GM12878 (cell line): ENCODE data around the gene MYBBP1A. TPM values are rescaled to one million over a fixed set of nuclear protein-coding genes. Genes with fewer than 3 reads are reported as not detected.

ENCODE experiments used
- ATAC-seq: fragments of 200-7000 bp; cut with Tn5 transposase; 3 replicates; pipeline ENCODE4 v1.9.1; 2020; ENCODE audit warnings: mild to moderate bottlenecking, moderate library complexity
- BruUV-seq: library from RNA; stranded (reverse); fragments of 400-500 nt; replicated peaks from 2 replicates; lab custom pipeline; 2021; lab: Mats Ljungman, UMichigan
- CTCF ChIA-PET: fragments of 300-600 bp; sonication (Branson Sonifier 250); formaldehyde crosslinking; extraction: SDS; loops from one replicate; lab custom pipeline; 2021; ENCODE audit warnings: inconsistent platforms; lab: Yijun Ruan, JAX
- POLR2A ChIA-PET: fragments of 350-600 bp; formaldehyde crosslinking; extraction: SDS; loops from one replicate; lab custom pipeline; 2021; ENCODE audit warnings: inconsistent platforms; lab: Charles Lee
- RAD21 ChIA-PET: fragments of 300-600 bp; sonication (Branson Sonifier 250); formaldehyde crosslinking; loops from one replicate; lab custom pipeline; 2023; ENCODE audit warnings: antibody characterized with exemption; ENCODE audit not compliant: unreplicated experiment; lab: Charles Lee
- SMC1A ChIA-PET: fragments of 300-600 bp; sonication (Branson Sonifier 250); formaldehyde crosslinking; loops from one replicate; lab custom pipeline; 2023; ENCODE audit not compliant: unreplicated experiment, uncharacterized antibody; lab: Charles Lee
- DNase-seq: peaks from one replicate; pipeline ENCODE4 v3.0.0-alpha.2; 2011; ENCODE audit warnings: low read depth, low spot score
- FAIRE-seq: peaks from 3 replicates; lab custom pipeline; 2011; peaks lifted over from hg19 to GRCh38; lab: Jason Lieb, UNC
- H2AFZ ChIP-seq: 2 replicates; pipeline ENCODE4 v1.6.0; 2011; ENCODE audit warnings: low read depth, low read length, control low read depth; ENCODE audit not compliant: control insufficient read depth
- H3K27ac ChIP-seq: 2 replicates; pipeline ENCODE4 v1.5.1; 2011; ENCODE audit warnings: control low read depth; ENCODE audit not compliant: control insufficient read depth, insufficient read depth
- H3K27me3 ChIP-seq, 2 experiments: replicated peaks in 1 of 2; 2 replicates each; pipeline versions ENCODE4 v1.6.0 to v1.6.1; 2011; ENCODE audit warnings: low read length in 1 of 2; ENCODE audit not compliant: control insufficient read depth in 2 of 2, insufficient read depth in 2 of 2
- H3K36me3 ChIP-seq, 2 experiments: 2 replicates each; pipeline ENCODE4 v1.5.1; 2011; ENCODE audit warnings: low read length in 1 of 2; ENCODE audit not compliant: control insufficient read depth in 2 of 2, insufficient read depth in 2 of 2
- H3K4me1 ChIP-seq: 2 replicates; pipeline ENCODE4 v1.6.1; 2011; ENCODE audit warnings: mild to moderate bottlenecking, low read length, moderate library complexity, mixed read lengths; ENCODE audit not compliant: control insufficient read depth, insufficient read depth
- H3K4me2 ChIP-seq: 2 replicates; pipeline ENCODE4 v1.6.0; 2011; ENCODE audit warnings: control low read depth; ENCODE audit not compliant: control insufficient read depth, insufficient read depth
- H3K4me3 ChIP-seq: fragments of 200-600 bp; sonication (generic); 2 replicates; pipeline ENCODE4 v1.5.1; 2016
- H3K79me2 ChIP-seq: 2 replicates; pipeline ENCODE4 v1.6.0; 2011; ENCODE audit warnings: low read length; ENCODE audit not compliant: control insufficient read depth, insufficient read depth
- H3K9ac ChIP-seq: 2 replicates; pipeline ENCODE4 v1.8.0; 2011; ENCODE audit warnings: low read length, control low read depth, mixed read lengths; ENCODE audit not compliant: control insufficient read depth, insufficient read depth
- H3K9me3 ChIP-seq: replicated peaks from 3 replicates; pipeline ENCODE4 v1.5.1; 2011; ENCODE audit warnings: mild to moderate bottlenecking, low read length; ENCODE audit not compliant: control insufficient read depth, insufficient read depth
- H4K20me1 ChIP-seq: 2 replicates; pipeline ENCODE4 v1.6.0; 2011; ENCODE audit not compliant: control insufficient read depth, insufficient read depth
- CEBPB ChIP-seq, 2 experiments: fragments of 150-350 bp in 1 of 2; IDR thresholded peaks; 2 replicates each; pipeline ENCODE4 v1.6.1; 2012 to 2014; ENCODE audit warnings: low read depth in 2 of 2, low read length in 2 of 2, borderline replicate concordance in 1 of 2, inconsistent platforms in 1 of 2
- CHD4 ChIP-seq: fragments of 200-600 bp; sonication (generic); IDR thresholded peaks from 2 replicates; pipeline ENCODE4 v1.6.1; 2016; ENCODE audit warnings: mild to moderate bottlenecking
- IRF5 ChIP-seq: fragments of 450-650 bp; IDR thresholded peaks from 2 replicates; pipeline ENCODE4 v1.6.1; 2017; ENCODE audit warnings: borderline replicate concordance
- NFYB ChIP-seq: IDR thresholded peaks from 2 replicates; pipeline ENCODE4 v1.6.1; 2011; ENCODE audit warnings: low read depth, mild to moderate bottlenecking, low read length, improper control_type of control experiment, moderate library complexity; ENCODE audit not compliant: insufficient read depth
- REST ChIP-seq: IDR thresholded peaks from 2 replicates; pipeline ENCODE4 v1.6.1; 2012; ENCODE audit warnings: mild to moderate bottlenecking, low read depth, low read length
- WGBS: methylation state at CpG from one replicate; pipeline ENCODE4 v1.1.6; 2016; ENCODE audit warnings: low lambda C conversion rate; ENCODE audit not compliant: insufficient replicate concordance, insufficient coverage; ENCODE audit errors: missing lambda C conversion rate; 5-methylcytosine and 5-hydroxymethylcytosine counted together
- in situ Hi-C: fragments of 300-500 bp; cut with MboI; formaldehyde crosslinking; loops from 9 replicates; pipeline ENCODE4 v1.14.3; 2018; ENCODE audit warnings: mixed read lengths
- intact Hi-C: fragments of 100-400 bp; cut with micrococcal nuclease; formaldehyde crosslinking; loops from one replicate; pipeline ENCODE4 v1.14.2; 2022; ENCODE audit not compliant: unreplicated experiment
- polyA plus RNA-seq, 11 experiments: library from polyadenylated mRNA; depleted of rRNA in 4 of 11; unstranded in 6 of 11; stranded (reverse) in 5 of 11; fragments of >200 nt; fragmentation: Nextera tagmentation in 4 of 11; fragmentation: Illumina TruSeq in 1 of 11; extraction: Ambion mirVana in 4 of 11; extraction: Trizol in 1 of 11; gene quantifications; 1 replicate in 1 of 11; 2 replicates in 10 of 11; pipeline versions ENCODE4 v1.2.1 to v1.2.3, GENCODE V29; 2011 to 2016; ENCODE audit warnings: inconsistent platforms in 2 of 11, missing spikeins in 2 of 11, low read depth in 1 of 11
- total RNA-seq, 4 experiments: library from RNA; depleted of rRNA in 3 of 4; stranded (reverse); fragments of >200 nt in 3 of 4; fragmentation: Illumina TruSeq in 1 of 4; extraction: Trizol in 1 of 4; gene quantifications; 2 replicates each; pipeline versions ENCODE4 v1.2.1 to v1.2.3, GENCODE V29; 2013 to 2021
- TF ChIP-seq, protein P1 (sequence below): fragments of 450-650 bp; IDR thresholded peaks from 2 replicates; pipeline ENCODE4 v1.6.1; 2016; ENCODE audit warnings: mild to moderate bottlenecking, moderate library complexity, borderline replicate concordance

Gene MYBBP1A
- total and polyA plus RNA-seq, 10 of the 15 experiments (the other 5 are each of a cell fraction or from before 2014, with no cell fraction given): 2.5 to 121 (median 71.6) TPM

DNA sequence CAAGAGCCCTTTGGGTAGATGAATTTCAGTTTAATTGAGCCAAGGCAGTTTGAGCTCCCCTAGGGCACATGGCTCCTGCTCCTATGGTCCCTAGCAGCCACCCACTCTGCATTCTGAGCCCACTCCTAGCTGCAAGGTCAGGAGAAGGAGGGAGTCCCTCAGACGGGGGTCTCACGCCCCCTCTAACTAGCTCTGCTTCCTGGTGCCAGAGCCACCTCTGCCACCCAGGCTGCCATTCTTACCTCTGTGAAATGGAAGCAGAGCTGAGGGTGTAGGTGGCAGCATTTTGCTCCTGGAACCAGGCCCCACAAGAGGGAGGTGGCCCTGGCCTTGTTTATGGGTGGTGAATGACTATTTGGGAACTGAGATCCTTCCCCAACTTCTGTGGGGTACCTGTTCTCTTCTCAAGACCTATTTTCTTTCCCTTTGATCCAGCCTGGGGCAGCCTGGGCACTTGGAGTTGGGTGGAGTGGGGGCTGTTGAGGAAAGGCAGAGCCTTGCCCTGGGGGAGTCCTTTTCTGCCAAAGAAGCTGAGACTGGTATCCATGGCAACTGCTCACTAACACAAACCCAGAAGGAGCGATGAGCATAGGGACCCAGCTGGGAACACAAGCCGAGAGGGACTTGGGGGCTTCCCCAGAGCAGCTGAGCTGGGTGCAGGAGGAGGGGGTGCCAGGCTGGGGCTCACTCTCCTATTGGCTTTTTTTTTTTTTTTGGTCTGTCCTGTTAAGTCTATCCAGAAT is 51.7 kb downstream of the MYBBP1A start (continued):
- TF ChIP-seq REST (no peak), NFYB (no peak)

DNA sequence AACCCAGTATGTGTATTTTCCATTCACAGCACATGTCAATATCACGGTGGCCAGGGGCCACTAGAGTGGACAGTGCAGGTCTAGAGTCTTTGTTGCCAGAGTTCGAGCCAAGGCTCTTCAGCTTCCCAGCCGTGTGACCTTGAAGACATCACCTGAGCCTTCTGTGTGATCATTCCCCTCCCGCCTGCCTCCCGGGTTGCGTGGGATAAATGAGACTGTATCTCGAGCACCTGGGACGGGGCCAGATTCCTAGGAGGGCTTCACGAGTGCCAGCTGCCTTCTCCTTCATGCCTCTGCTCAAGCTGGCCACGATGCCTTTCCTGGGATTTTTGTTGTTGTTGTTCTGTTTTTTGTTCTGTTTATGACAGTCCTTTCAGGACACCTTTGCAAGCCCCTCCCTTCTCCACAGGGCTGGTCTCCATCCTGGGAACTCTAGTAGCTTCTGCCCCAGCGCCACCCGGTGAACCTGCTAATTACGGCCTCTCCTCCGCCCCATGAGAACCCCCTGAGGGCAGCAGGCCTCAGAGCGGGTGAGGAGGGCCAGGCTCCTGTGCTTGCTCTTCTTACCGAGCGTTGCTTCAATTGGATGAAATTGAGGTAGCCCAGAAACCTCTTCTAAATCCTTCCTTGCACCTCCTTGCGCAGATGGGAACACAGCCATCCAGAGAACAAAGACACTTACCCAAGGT is 52.6 kb downstream of the MYBBP1A start:
- POLR2A ChIA-PET: no interaction called here
- ATAC-seq (no peak), FAIRE-seq (no peak), DNase-seq (no peak)
- Histone ChIP-seq H3K4me2 (no peak overlapping the region), H2AFZ (no peak overlapping the region), H3K27me3 (peaks cover 11 to 16% of the 10 kb centered on the region in 2 experiments), H3K4me1 (0 out of 2 replicates have a peak, but pooled peaks cover 5% of the 10 kb centered on the region), H4K20me1 (no peaks in the 10 kb centered on the region), H3K27ac (no peak overlapping the region), H3K4me3 (no peak overlapping the region), H3K9ac (no peak overlapping the region), H3K36me3 (no peaks in the 10 kb centered on the region), H3K9me3 (no peaks in the 10 kb centered on the region), H3K79me2 (no peaks in the 10 kb centered on the region)
- 49% methylated on average over 18 of the region's 18 CpGs for WGBS
- in situ Hi-C loops (no loop called here), intact Hi-C loops (no loop called here)
- RAD21 ChIA-PET: no interaction called here
- CTCF ChIA-PET: no interaction called here
- SMC1A ChIA-PET: no interaction called here
- no TSS peak for BruUV-seq
- TF ChIP-seq CHD4 (no peak), IRF5 (no peak), CEBPB (IDR thresholded peaks at IDR 0.05; ENCODE audit: borderline replicate concordance in 1 of 2, low read depth in 2 of 2, low read length in 2 of 2) (no peak)
- TF ChIP-seq, protein P1, sequence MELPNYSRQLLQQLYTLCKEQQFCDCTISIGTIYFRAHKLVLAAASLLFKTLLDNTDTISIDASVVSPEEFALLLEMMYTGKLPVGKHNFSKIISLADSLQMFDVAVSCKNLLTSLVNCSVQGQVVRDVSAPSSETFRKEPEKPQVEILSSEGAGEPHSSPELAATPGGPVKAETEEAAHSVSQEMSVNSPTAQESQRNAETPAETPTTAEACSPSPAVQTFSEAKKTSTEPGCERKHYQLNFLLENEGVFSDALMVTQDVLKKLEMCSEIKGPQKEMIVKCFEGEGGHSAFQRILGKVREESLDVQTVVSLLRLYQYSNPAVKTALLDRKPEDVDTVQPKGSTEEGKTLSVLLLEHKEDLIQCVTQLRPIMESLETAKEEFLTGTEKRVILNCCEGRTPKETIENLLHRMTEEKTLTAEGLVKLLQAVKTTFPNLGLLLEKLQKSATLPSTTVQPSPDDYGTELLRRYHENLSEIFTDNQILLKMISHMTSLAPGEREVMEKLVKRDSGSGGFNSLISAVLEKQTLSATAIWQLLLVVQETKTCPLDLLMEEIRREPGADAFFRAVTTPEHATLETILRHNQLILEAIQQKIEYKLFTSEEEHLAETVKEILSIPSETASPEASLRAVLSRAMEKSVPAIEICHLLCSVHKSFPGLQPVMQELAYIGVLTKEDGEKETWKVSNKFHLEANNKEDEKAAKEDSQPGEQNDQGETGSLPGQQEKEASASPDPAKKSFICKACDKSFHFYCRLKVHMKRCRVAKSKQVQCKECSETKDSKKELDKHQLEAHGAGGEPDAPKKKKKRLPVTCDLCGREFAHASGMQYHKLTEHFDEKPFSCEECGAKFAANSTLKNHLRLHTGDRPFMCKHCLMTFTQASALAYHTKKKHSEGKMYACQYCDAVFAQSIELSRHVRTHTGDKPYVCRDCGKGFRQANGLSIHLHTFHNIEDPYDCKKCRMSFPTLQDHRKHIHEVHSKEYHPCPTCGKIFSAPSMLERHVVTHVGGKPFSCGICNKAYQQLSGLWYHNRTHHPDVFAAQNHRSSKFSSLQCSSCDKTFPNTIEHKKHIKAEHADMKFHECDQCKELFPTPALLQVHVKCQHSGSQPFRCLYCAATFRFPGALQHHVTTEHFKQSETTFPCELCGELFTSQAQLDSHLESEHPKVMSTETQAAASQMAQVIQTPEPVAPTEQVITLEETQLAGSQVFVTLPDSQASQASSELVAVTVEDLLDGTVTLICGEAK: no peak
